Adipose tissue (tissue), 3 donors: ENCODE data around the gene RPS3A. TPM values are rescaled to one million over a fixed set of nuclear protein-coding genes. Genes with fewer than 3 reads are reported as not detected.
"Not testable (repeated sequence)": the region's sequence is repeated elsewhere in the genome, so short reads cannot be mapped to it uniquely, and the experiment has no call there.

Source experiments
- H3K27ac ChIP-seq: one replicate; pipeline ENCODE4 v1.5.1; 2013; ENCODE audit warnings: low read depth, low read length
- WGBS, 3 donors: extraction: QIAGEN DNeasy Blood & Tissue Kit; methylation state at CpG; one replicate each; pipeline ENCODE4 v1.1.7; 2013; 5-methylcytosine and 5-hydroxymethylcytosine counted together
- polyA plus RNA-seq, 3 donors: library from polyadenylated mRNA; stranded (reverse); fragments of 200-250 nt; gene quantifications; one replicate each; pipeline ENCODE4 v1.2.3, GENCODE V29; 2013
- donor health status: healthy with polysubstance abuse.
- donor health status: Bipolar disorder and iron deficiency.
- donor health status: healthy.

RPS3A gene
- polyA plus RNA-seq, 3 donors: 2,109 to 5,602 (median 2,766) TPM

GRCh38 chr4:151105454-151106032 lies 6.1 kb downstream of the RPS3A start:
- 94 to 99% (median 98%) methylated on average over 5 of the region's 5 CpGs for WGBS, 3 donors
- no peak overlapping the region for H3K27ac ChIP-seq

GRCh38 chr4:151107063-151107462 lies 7.6 kb downstream of the RPS3A start:
- no peak overlapping the region for H3K27ac ChIP-seq
- 95 to 98% (median 97%) methylated on average over 3 of the region's 3 CpGs for WGBS, 3 donors

GRCh38 chr4:151110236-151110635 lies 10.8 kb downstream of the RPS3A start:
- no peak overlapping the region for H3K27ac ChIP-seq
- WGBS, 3 donors: 96 to 98% (median 96%) methylated on average over 3 of the region's 3 CpGs

GRCh38 chr4:151114338-151114737 lies 14.9 kb downstream of the RPS3A start:
- 43 to 74% (median 73%) methylated on average over 3 of the region's 3 CpGs for whole genome bisulfite sequencing, 3 donors
- H3K27ac ChIP-seq: no peak overlapping the region

GRCh38 chr4:151114986-151115385 lies 15.6 kb downstream of the RPS3A start:
- WGBS, 3 donors: 87 to 93% (median 89%) methylated on average over 5 of the region's 5 CpGs
- no peak overlapping the region for H3K27ac ChIP-seq

GRCh38 chr4:151117371-151117962 lies 18.0 kb downstream of the RPS3A start:
- WGBS, 3 donors: 40 to 44% (median 42%) methylated on average over 14 of the region's 14 CpGs
- no peak overlapping the region for H3K27ac ChIP-seq

GRCh38 chr4:151129796-151130195 lies 30.4 kb downstream of the RPS3A start:
- WGBS, 3 donors: 67 to 84% (median 68%) methylated on average over 1 of the region's 1 CpG
- H3K27ac ChIP-seq: no peak overlapping the region

- 47 to 90% (median 88%) methylated on average over 5 of the region's 5 CpGs for WGBS, 3 donors
- H3K27ac ChIP-seq: no peak overlapping the region
These were observed 33.9 kb downstream of the RPS3A start for GRCh38 chr4:151133311-151133710.

- H3K27ac ChIP-seq: not testable (repeated sequence)
- WGBS, 3 donors: 95 to 96% (median 96%) methylated on average over 3 of the region's 3 CpGs
These were observed 36.6 kb downstream of the RPS3A start for GRCh38 chr4:151136048-151136447.

GRCh38 chr4:151139814-151140213 lies 40.4 kb downstream of the RPS3A start:
- WGBS, 3 donors: 90 to 100% (median 91%) methylated on average over 1 of the region's 1 CpG
- no peak overlapping the region for H3K27ac ChIP-seq

- WGBS, 3 donors: 95 to 100% (median 95%) methylated on average over 1 of the region's 1 CpG
These were observed 43.3 kb downstream of the RPS3A start for GRCh38 chr4:151142758-151143157.

GRCh38 chr4:151143162-151143561 lies 43.7 kb downstream of the RPS3A start:
- WGBS, 3 donors: 58 to 85% (median 62%) methylated on average over 2 of the region's 2 CpGs

More at GRCh38 chr4:151142758-151143157, 43.3 kb downstream of the RPS3A start:
- H3K27ac ChIP-seq: no peak overlapping the region

GRCh38 chr4:151143811-151144210 lies 44.4 kb downstream of the RPS3A start:
- no peak overlapping the region for H3K27ac ChIP-seq
- 90 to 99% (median 97%) methylated on average over 3 of the region's 3 CpGs for WGBS, 3 donors

More at GRCh38 chr4:151143162-151143561, 43.7 kb downstream of the RPS3A start:
- H3K27ac ChIP-seq: no peak overlapping the region

- WGBS, 3 donors: 81 to 92% (median 84%) methylated on average over 5 of the region's 5 CpGs
- no peak overlapping the region for H3K27ac ChIP-seq
These were observed 45.1 kb downstream of the RPS3A start for GRCh38 chr4:151144329-151145072.

GRCh38 chr4:151147000-151147399 lies 47.6 kb downstream of the RPS3A start:
- H3K27ac ChIP-seq: no peak overlapping the region
- WGBS, 3 donors: 67 to 89% (median 79%) methylated on average over 3 of the region's 3 CpGs

GRCh38 chr4:151148261-151148660 lies 48.8 kb downstream of the RPS3A start:
- H3K27ac ChIP-seq: no peak overlapping the region
- 88 to 93% (median 88%) methylated on average over 4 of the region's 4 CpGs for WGBS, 3 donors

GRCh38 chr4:151150821-151151580 lies 51.6 kb downstream of the RPS3A start:
- no peak overlapping the region for H3K27ac ChIP-seq
- WGBS, 3 donors: 85 to 97% (median 90%) methylated on average over 9 of the region's 9 CpGs

GRCh38 chr4:151152028-151152427 lies 52.6 kb downstream of the RPS3A start:
- H3K27ac ChIP-seq: no peak overlapping the region
- 4 to 11% (median 6%) methylated on average over 1 of the region's 1 CpG for WGBS, 3 donors

GRCh38 chr4:151153585-151153984 lies 54.2 kb downstream of the RPS3A start:
- WGBS, 3 donors: 71 to 90% (median 72%) methylated on average over 2 of the region's 2 CpGs
- no peak overlapping the region for H3K27ac ChIP-seq
